HG02678 (cell line): ENCODE data around the gene RAI2.

Experiments used
- ATAC-seq: cut with Tn5 transposase; IDR thresholded peaks from one replicate; pipeline ENCODE4 v1.9.1; 2021; ENCODE audit warnings: mild to moderate bottlenecking, moderate library complexity; ENCODE audit not compliant: unreplicated experiment

RAI2 gene

GRCh38 chrX:17830211-17830610 lies 30.9 kb downstream of the RAI2 start:
- no peak for ATAC-seq

DNA sequence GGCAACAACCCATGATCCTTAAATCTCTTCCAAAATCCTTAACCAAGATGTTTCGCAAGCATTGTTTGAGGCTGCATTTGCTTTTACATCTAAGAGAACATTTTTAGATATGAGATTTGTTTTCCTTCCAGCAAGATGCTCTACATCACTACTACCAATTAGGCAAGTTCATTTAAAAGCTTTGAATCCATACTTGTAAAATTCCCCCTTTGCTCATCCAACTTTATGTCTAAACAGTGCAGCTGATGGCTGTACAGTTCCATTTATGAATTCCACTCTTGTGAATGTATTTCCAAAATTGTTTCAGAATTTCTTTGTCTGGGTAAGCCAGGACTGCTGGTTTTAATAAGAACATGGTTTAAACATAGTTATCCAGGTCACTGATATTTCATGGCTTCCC lies 31.5 kb downstream of the RAI2 start:
- no peak for ATAC-seq

GRCh38 chrX:17828171-17828570 lies 32.9 kb downstream of the RAI2 start:
- ATAC-seq = no peak

GRCh38 chrX:17826609-17827496 lies 34.2 kb downstream of the RAI2 start:
- no peak for ATAC-seq

DNA sequence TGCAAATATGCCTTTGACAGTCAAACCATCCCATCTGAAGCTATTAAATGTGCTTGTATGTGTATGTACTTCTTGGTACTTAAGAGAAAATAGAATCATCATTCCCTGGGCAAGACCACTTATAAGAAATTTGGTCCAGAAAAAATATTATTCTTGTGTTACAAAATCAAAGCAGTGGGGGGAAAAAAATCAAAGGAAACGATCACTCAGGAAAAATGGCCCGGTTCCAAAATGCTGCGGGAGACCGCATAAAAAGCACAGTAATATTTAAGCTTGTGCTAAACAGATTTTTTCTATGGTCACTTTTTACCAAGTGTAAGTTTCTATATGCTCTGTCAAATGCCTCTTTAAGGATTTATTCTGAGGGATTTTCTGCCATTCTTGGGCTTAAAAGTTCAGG lies 36.1 kb downstream of the RAI2 start:
- ATAC-seq = no peak

GRCh38 chrX:17822351-17822750 lies 38.7 kb downstream of the RAI2 start:
- ATAC-seq = no peak

GRCh38 chrX:17820100-17820499 lies 41.0 kb downstream of the RAI2 start:
- ATAC-seq = no peak

DNA sequence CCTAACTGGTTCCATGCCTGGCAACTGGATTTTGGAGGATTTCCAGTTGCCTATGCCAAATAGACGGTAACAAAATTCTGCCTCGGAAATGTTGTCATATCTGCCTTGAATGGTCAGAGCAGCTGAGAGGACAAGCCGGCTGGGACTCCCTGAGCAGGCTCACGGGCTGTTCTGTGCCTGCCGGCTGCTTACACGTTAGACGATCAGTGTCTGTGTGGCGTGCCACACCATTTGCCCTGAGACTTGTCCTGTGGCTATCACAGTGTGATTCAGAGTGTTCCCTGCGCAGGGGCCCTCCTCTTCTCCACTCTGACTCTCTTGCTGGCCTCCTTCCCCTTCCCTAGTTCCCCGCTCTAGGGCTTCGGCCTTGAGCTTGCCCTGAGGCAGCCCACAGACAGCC lies 42.4 kb downstream of the RAI2 start:
- ATAC-seq = no peak

GRCh38 chrX:17817251-17817650 lies 43.8 kb downstream of the RAI2 start:
- no peak for ATAC-seq

GRCh38 chrX:17814557-17814956 lies 46.5 kb downstream of the RAI2 start:
- no peak for ATAC-seq

DNA sequence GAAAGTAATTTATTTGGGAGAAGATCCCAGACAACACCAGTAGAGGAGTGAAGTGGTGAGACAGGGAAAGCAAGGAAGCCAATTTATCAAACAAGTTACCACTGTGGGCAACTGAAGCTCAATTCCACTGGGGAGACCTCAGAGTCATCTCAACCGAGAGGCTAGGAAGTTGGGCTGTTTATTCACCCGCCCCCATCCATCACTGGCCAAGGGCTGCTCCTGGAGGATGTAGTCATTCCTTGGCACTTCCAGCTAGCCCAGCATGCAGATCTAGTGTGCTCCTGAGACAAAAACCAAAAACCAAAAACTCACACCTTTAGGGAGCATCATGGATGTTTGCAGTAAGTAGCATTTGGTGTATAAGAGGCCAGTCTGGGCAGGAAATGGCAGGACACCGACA lies 47.0 kb downstream of the RAI2 start:
- no peak for ATAC-seq

DNA sequence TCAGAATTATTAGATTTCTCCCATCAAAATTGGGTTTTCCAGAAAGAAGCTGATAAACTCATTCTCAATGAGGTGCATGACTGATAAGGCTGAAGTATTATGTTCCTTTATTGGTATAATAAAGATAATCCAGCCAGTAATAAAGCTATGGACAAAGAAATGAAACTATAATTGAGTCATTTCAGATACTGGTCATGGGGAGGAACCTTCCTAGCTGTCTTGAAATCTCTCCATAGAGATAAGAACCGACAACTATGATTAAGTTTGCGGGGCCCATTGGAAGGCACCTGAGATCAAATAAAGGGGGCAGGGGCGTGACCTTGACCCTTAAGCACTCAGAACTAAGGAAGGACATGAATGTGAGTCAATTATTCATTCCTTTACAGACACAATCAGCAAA lies 47.8 kb downstream of the RAI2 start:
- no peak for ATAC-seq

DNA sequence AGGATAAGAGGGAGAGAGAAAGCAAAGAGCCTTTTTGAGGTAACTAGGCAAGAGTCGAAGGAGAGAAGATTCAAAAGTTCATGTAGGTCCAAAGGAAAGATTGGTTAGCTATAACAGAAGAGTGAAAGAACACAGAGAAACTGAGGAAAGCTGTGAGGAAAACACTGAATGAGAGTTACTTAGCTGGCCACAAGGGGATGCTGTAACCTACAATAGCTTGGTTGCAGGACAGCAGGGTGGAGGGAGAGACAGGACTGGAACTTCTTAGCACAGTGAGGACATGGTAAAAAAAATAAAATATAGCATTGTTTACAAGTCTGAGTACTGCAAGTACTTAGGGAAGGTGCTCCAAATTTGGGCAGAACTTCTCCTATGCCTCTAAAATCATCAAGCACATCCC lies 48.3 kb downstream of the RAI2 start:
- no peak for ATAC-seq

GRCh38 chrX:17809984-17810383 lies 51.1 kb downstream of the RAI2 start:
- no peak for ATAC-seq

- ATAC-seq = no peak
Measured at GRCh38 chrX:17809273-17809672, 51.8 kb downstream of the RAI2 start.

DNA sequence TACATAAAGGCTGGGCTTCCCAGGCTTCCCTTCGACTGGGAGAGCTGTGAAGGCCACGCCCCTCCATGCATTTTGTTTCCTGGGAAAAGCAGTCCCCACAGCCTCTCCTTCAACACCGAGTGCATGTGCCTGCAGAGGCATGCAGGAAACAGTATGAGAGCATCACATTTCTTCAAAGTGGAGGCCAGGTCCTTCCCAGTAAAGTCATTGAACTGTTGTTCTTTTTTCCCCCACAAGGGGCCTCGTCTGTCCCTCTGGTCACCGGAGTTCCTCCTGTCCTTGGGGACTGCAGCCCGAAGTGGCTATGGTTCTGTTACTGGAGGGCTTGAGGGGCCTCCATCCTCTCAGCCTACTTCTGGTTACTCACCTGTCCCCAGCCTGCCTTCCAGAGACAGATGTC lies 56.0 kb downstream of the RAI2 start:
- no peak for ATAC-seq

GRCh38 chrX:17803449-17803848 lies 57.6 kb downstream of the RAI2 start:
- no peak for ATAC-seq

DNA sequence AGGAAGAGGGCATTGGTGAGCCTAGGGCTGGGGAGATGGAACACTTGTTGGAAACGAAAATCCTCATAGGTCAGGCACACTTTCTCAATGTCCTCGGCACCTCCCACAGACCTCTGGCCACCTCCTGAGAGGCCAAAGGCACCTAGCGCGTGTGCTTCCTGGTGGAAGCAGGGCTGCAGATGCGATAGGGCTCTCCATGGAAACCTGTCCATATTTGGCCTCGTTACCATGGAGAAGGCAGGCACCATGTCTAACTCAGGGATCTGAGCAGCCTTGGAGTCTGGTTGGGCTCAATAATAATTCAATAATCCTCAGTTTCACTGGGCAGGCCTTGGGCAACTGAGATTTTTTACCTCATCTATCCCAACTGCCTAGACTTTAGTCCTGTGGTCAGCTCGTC lies 58.3 kb downstream of the RAI2 start:
- no peak for ATAC-seq

- ATAC-seq = no peak
Measured at GRCh38 chrX:17801431-17801830, 59.7 kb downstream of the RAI2 start.

- no peak for ATAC-seq
Measured at GRCh38 chrX:17798921-17799320, 62.2 kb downstream of the RAI2 start.

GRCh38 chrX:17792826-17793225 lies 68.3 kb downstream of the RAI2 start:
- no peak for ATAC-seq

GRCh38 chrX:17788956-17789562 lies 72.0 kb downstream of the RAI2 start:
- ATAC-seq = no peak

GRCh38 chrX:17788439-17788838 lies 72.7 kb downstream of the RAI2 start:
- no peak for ATAC-seq
